CD14-positive monocyte (primary cell): ENCODE measurements around the gene CDC14B. TPM values are rescaled to one million over a fixed set of nuclear protein-coding genes. Genes with fewer than 3 reads are reported as not detected.

Source experiments
- DNase-seq, 3 donors: peaks; one replicate each; pipeline ENCODE4 v3.0.0-alpha.2; 2011 to 2022
- H2AFZ ChIP-seq: 2 replicates; pipeline ENCODE4 v1.6.0; 2012; ENCODE audit warnings: mild to moderate bottlenecking, low read depth, low read length, inconsistent platforms; ENCODE audit not compliant: insufficient read depth, poor library complexity, severe bottlenecking
- H3K27ac ChIP-seq, 2 donors: 1 replicate in 1 of 2; 2 replicates in 1 of 2; pipeline ENCODE4 v1.5.1; 2012 to 2013; ENCODE audit warnings: low read length in 2 of 2, control low read depth in 1 of 2, inconsistent platforms in 1 of 2, low read depth in 1 of 2, mild to moderate bottlenecking in 1 of 2
- H3K27me3 ChIP-seq, 2 donors: one replicate each; pipeline versions ENCODE4 v1.6.0 to v1.6.1; 2011 to 2013; ENCODE audit warnings: low read length in 2 of 2; ENCODE audit not compliant: control insufficient read depth in 2 of 2, insufficient read depth in 2 of 2
- H3K36me3 ChIP-seq, 2 donors: replicated peaks in 1 of 2; 1 replicate in 1 of 2; 2 replicates in 1 of 2; pipeline versions ENCODE4 v1.5.1 to v1.6.1; 2012 to 2013; ENCODE audit warnings: low read length in 2 of 2, control low read depth in 1 of 2, inconsistent platforms in 1 of 2, mild to moderate bottlenecking in 1 of 2; ENCODE audit not compliant: insufficient read depth in 2 of 2, control insufficient read depth in 1 of 2
- H3K4me1 ChIP-seq, 2 donors: 1 replicate in 1 of 2; 2 replicates in 1 of 2; pipeline versions ENCODE4 v1.5.1 to v1.6.1; 2012 to 2013; ENCODE audit warnings: low read length in 2 of 2, control low read depth in 1 of 2, inconsistent platforms in 1 of 2, mild to moderate bottlenecking in 1 of 2, moderate library complexity in 1 of 2; ENCODE audit not compliant: insufficient read depth in 2 of 2, control insufficient read depth in 1 of 2
- H3K4me2 ChIP-seq: replicated peaks from 2 replicates; pipeline ENCODE3; 2012; ENCODE audit warnings: low read length, moderate library complexity, mild to moderate bottlenecking; ENCODE audit not compliant: poor library complexity, severe bottlenecking; ENCODE audit errors: extremely low read depth
- H3K4me3 ChIP-seq, 3 experiments: fragments of 200-600 bp in 1 of 3; sonication (generic) in 1 of 3; replicated peaks in 1 of 3; 1 replicate in 2 of 3; 2 replicates in 1 of 3; pipeline ENCODE4 v1.5.1; 2011 to 2013; ENCODE audit warnings: low read length in 3 of 3, mild to moderate bottlenecking in 3 of 3, control low read depth in 2 of 3, low read depth in 2 of 3, inconsistent platforms in 1 of 3, moderate library complexity in 1 of 3
- H3K79me2 ChIP-seq: 2 replicates; pipeline ENCODE4 v1.6.0; 2012; ENCODE audit warnings: mild to moderate bottlenecking, control low read depth, inconsistent platforms, low read length, moderate library complexity; ENCODE audit not compliant: insufficient read depth
- H3K9ac ChIP-seq: 2 replicates; pipeline ENCODE4 v1.6.0; 2017; ENCODE audit warnings: low read length, mild to moderate bottlenecking; ENCODE audit not compliant: insufficient read depth, poor library complexity, severe bottlenecking
- H3K9me3 ChIP-seq, 2 donors: replicated peaks in 1 of 2; 1 replicate in 1 of 2; 2 replicates in 1 of 2; pipeline versions ENCODE4 v1.5.1 to v1.6.1; 2012 to 2013; ENCODE audit warnings: low read length in 2 of 2, control low read depth in 1 of 2; ENCODE audit not compliant: control insufficient read depth in 1 of 2, insufficient read depth in 1 of 2
- H4K20me1 ChIP-seq: 2 replicates; pipeline ENCODE4 v1.6.0; 2012; ENCODE audit warnings: mild to moderate bottlenecking, low read length, control low read depth, moderate library complexity; ENCODE audit not compliant: insufficient read depth
- H3K27ac Mint-ChIP-seq, 7 donors: one replicate each; pipeline ENCODE4 v1.8.0; 2020; ENCODE audit warnings: mild to moderate bottlenecking in 7 of 7, mixed read lengths in 7 of 7, moderate library complexity in 6 of 7, inconsistent platforms in 2 of 7
- H3K27me3 Mint-ChIP-seq, 3 donors: one replicate each; pipeline ENCODE4 v1.8.0; 2021 to 2022; ENCODE audit warnings: low read depth in 3 of 3, mild to moderate bottlenecking in 3 of 3, mixed read lengths in 3 of 3, moderate library complexity in 3 of 3, inconsistent platforms in 1 of 3
- H3K36me3 Mint-ChIP-seq, 2 donors: one replicate each; pipeline ENCODE4 v1.8.0; 2020; ENCODE audit warnings: mixed read lengths in 2 of 2, inconsistent platforms in 1 of 2, mild to moderate bottlenecking in 1 of 2
- H3K4me1 Mint-ChIP-seq: one replicate; pipeline ENCODE4 v1.8.0; 2020; ENCODE audit warnings: mild to moderate bottlenecking, mixed read lengths
- H3K4me3 Mint-ChIP-seq, 2 donors: one replicate each; pipeline ENCODE4 v1.8.0; 2020; ENCODE audit warnings: mild to moderate bottlenecking in 2 of 2, mixed read lengths in 2 of 2, moderate library complexity in 1 of 2
- H3K9me3 Mint-ChIP-seq, 7 donors: one replicate each; pipeline ENCODE4 v1.8.0; 2020 to 2022; ENCODE audit warnings: mixed read lengths in 7 of 7, mild to moderate bottlenecking in 6 of 7, moderate library complexity in 6 of 7, inconsistent platforms in 2 of 7
- CTCF ChIP-seq: fragments of 200-600 bp; IDR thresholded peaks from one replicate; pipeline ENCODE4 v1.8.0; 2022; ENCODE audit warnings: antibody characterized with exemption, mild to moderate bottlenecking
- WGBS: methylation state at CpG from one replicate; pipeline ENCODE4 v1.1.5; 2013; ENCODE audit warnings: missing lambda C conversion rate; ENCODE audit not compliant: insufficient coverage; 5-methylcytosine and 5-hydroxymethylcytosine counted together
- intact Hi-C, 2 donors: fragments of 100-400 bp; cut with micrococcal nuclease; formaldehyde crosslinking; loops; one replicate each; pipeline versions ENCODE4 v1.15.0 to v1.15.1; 2023
- polyA plus RNA-seq, 3 donors: library from polyadenylated mRNA; depleted of rRNA in 1 of 3; unstranded in 2 of 3; stranded (reverse) in 1 of 3; fragments of 300-500 nt in 2 of 3; fragments of >200 nt in 1 of 3; fragmentation: Illumina TruSeq in 2 of 3; gene quantifications; 1 replicate in 2 of 3; 2 replicates in 1 of 3; pipeline ENCODE4 v1.2.3, GENCODE V29; 2012 to 2021

CDC14B gene
- polyA plus RNA-seq, 3 donors, result 0.03 to 0.47 (median 0.44) TPM

DNA sequence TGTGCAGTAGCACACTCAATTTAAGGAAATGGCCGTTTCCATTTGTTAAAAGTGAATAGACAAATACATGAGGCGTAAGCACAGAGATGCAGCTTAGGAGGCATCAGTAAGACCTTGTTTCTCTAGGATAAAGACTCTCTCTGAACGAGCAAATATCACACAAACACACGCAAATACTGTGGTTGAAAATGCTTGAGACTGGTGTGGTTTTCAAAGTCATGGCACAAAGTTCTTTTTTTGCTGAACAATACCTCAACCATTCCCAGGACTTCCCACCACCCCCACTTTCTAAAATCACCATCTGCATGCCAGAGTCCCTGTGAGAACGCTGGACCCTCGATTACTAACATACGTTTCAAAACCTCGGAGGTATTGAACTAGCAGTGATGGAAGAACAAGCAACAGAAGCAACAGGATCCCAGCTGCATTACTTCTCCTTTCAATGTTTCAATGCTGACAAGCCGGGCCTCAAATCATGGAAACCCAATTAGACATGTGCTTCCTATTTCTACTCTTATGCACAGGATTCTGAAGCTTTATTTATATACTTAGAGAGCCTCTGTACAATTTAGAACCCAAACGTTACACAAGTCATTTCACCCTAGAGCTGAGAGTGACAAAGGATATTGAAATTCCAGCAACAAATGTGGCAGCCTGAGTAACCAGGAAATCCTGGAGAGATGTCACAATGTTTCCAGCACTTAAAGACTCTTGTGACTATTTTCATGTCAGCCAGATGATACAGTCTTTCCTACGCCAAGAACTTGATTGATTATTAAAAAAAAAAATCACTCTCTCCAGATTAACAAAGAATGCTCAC, 63.9 kb downstream of the CDC14B start:
- Histone ChIP-seq H3K9ac (no peak overlapping the region), H3K4me3 (no peak overlapping the region), H4K20me1 (no peaks in the 10 kb centered on the region), H3K27ac (no peak overlapping the region), H3K36me3 (no peaks in the 10 kb centered on the region), H3K27me3 (peaks cover 0 to 2% of the 10 kb centered on the region in 2 donors), H3K79me2 (no peaks in the 10 kb centered on the region), H3K9me3 (no peaks in the 10 kb centered on the region), H2AFZ (peak overlapping the region; percentile 57), H3K4me2 (peak overlapping the region; percentile 14), H3K4me1 (peaks cover 0 to 3% of the 10 kb centered on the region in 2 donors)
- TF ChIP-seq CTCF, result no peak
- peaks cover 2 to 6% (median 2%) of the 10 kb centered on the region in 3 donors for H3K27me3 Mint-ChIP-seq
- no peaks in the 10 kb centered on the region for H3K9me3 Mint-ChIP-seq
- intact Hi-C loops, result no loop called here
- peak overlapping the region in 1 of 2 donors; percentile 75 for H3K4me3 Mint-ChIP-seq
- 0% methylated on average over 4 of the region's 11 CpGs for WGBS
- peaks cover 14% of the 10 kb centered on the region for H3K4me1 Mint-ChIP-seq
- peak in 1 of 3 donors; percentile 9 for DNase-seq
- H3K36me3 Mint-ChIP-seq, result no peaks in the 10 kb centered on the region
- H3K27ac Mint-ChIP-seq, result no peak overlapping the region

- Histone ChIP-seq H3K79me2 (no peaks in the 10 kb centered on the region), H4K20me1 (no peaks in the 10 kb centered on the region), H3K4me2 (no peak overlapping the region), H3K27ac (no peak overlapping the region), H3K9ac (no peak overlapping the region), H3K36me3 (no peaks in the 10 kb centered on the region), H3K9me3 (no peaks in the 10 kb centered on the region), H2AFZ (peak overlapping the region; percentile 57), H3K4me3 (no peak overlapping the region), H3K27me3 (peaks cover 0 to 2% of the 10 kb centered on the region in 2 donors), H3K4me1 (peaks cover 0 to 3% of the 10 kb centered on the region in 2 donors)
- 92% methylated on average over 4 of the region's 10 CpGs for WGBS
- no peaks in the 10 kb centered on the region for H3K9me3 Mint-ChIP-seq
- no peak for TF ChIP-seq CTCF
- peaks cover 2 to 5% (median 2%) of the 10 kb centered on the region in 3 donors for H3K27me3 Mint-ChIP-seq
- H3K27ac Mint-ChIP-seq, result no peak overlapping the region
- DNase-seq, result no peak
- H3K36me3 Mint-ChIP-seq, result no peaks in the 10 kb centered on the region
- H3K4me1 Mint-ChIP-seq, result peaks cover 14% of the 10 kb centered on the region
- H3K4me3 Mint-ChIP-seq, result no peak overlapping the region
- intact Hi-C loops, result no loop called here
Measured at GRCh38 chr9:96554801-96555566, 64.7 kb downstream of the CDC14B start.
